H9 (cell line): ENCODE measurements around the gene CYSTM1. TPM values are rescaled to one million over a fixed set of nuclear protein-coding genes. Genes with fewer than 3 reads are reported as not detected.

Source experiments
- DNase-seq: peaks from one replicate; pipeline ENCODE4 v3.0.0-alpha.2; 2017
- H2AFZ ChIP-seq: one replicate; pipeline ENCODE4 v1.6.1; 2013; ENCODE audit warnings: mild to moderate bottlenecking, low read length, control low read depth, moderate library complexity
- H2AK5ac ChIP-seq: 2 replicates; pipeline ENCODE4 v1.6.1; 2013; ENCODE audit warnings: low read length, control low read depth, mixed read lengths; ENCODE audit not compliant: insufficient read length
- H2BK120ac ChIP-seq: one replicate; pipeline ENCODE4 v1.6.1; 2013; ENCODE audit warnings: low read depth, mild to moderate bottlenecking, low read length, control low read depth, inconsistent platforms; ENCODE audit not compliant: poor library complexity, severe bottlenecking
- H2BK12ac ChIP-seq: 2 replicates; pipeline ENCODE4 v1.6.1; 2013; ENCODE audit warnings: low read length, control low read depth, mixed read lengths, low read depth; ENCODE audit not compliant: insufficient read length
- H2BK15ac ChIP-seq: 2 replicates; pipeline ENCODE4 v1.6.1; 2013; ENCODE audit warnings: low read depth, low read length, control low read depth
- H2BK20ac ChIP-seq: one replicate; pipeline ENCODE4 v1.6.1; 2013; ENCODE audit warnings: low read depth, mild to moderate bottlenecking, low read length, control low read depth, inconsistent platforms; ENCODE audit not compliant: poor library complexity, severe bottlenecking
- H2BK5ac ChIP-seq: 2 replicates; pipeline ENCODE4 v1.6.1; 2013; ENCODE audit warnings: low read length, control low read depth, mixed read lengths; ENCODE audit not compliant: insufficient read length
- H3K14ac ChIP-seq: 2 replicates; pipeline ENCODE4 v1.6.1; 2013; ENCODE audit warnings: low read length, control low read depth; ENCODE audit not compliant: insufficient read depth
- H3K18ac ChIP-seq: 2 replicates; pipeline ENCODE4 v1.6.1; 2013; ENCODE audit warnings: low read depth, mild to moderate bottlenecking, mixed read lengths, low read length, control low read depth; ENCODE audit not compliant: insufficient read length
- H3K23ac ChIP-seq: 2 replicates; pipeline ENCODE4 v1.6.1; 2013; ENCODE audit warnings: low read length, control low read depth, mixed read lengths, low read depth; ENCODE audit not compliant: insufficient read length
- H3K23me2 ChIP-seq: 2 replicates; pipeline ENCODE4 v1.6.1; 2013; ENCODE audit warnings: low read depth, mild to moderate bottlenecking, mixed read lengths, low read length, control low read depth; ENCODE audit not compliant: insufficient read length, poor library complexity, severe bottlenecking
- H3K27ac ChIP-seq: 2 replicates; pipeline ENCODE4 v1.5.1; 2013; ENCODE audit warnings: low read length, control low read depth, mixed read lengths, low read depth; ENCODE audit not compliant: insufficient read length
- H3K27me3 ChIP-seq: 2 replicates; pipeline ENCODE4 v1.6.1; 2013; ENCODE audit warnings: low read length, control low read depth, inconsistent platforms; ENCODE audit not compliant: insufficient read depth
- H3K4ac ChIP-seq: 2 replicates; pipeline ENCODE4 v1.6.1; 2013; ENCODE audit warnings: low read depth, mild to moderate bottlenecking, control low read depth, inconsistent platforms, low read length, moderate library complexity
- H3K4me1 ChIP-seq: 2 replicates; pipeline ENCODE4 v1.6.1; 2013; ENCODE audit warnings: low read length, control low read depth, inconsistent platforms; ENCODE audit not compliant: insufficient read depth
- H3K4me2 ChIP-seq: 2 replicates; pipeline ENCODE4 v1.6.1; 2013; ENCODE audit warnings: low read length, control low read depth, mixed read lengths; ENCODE audit not compliant: insufficient read length, insufficient read depth
- H3K56ac ChIP-seq: 2 replicates; pipeline ENCODE4 v1.6.1; 2013; ENCODE audit warnings: low read depth, mild to moderate bottlenecking, mixed read lengths, low read length, control low read depth; ENCODE audit not compliant: insufficient read length
- H3K79me1 ChIP-seq: 2 replicates; pipeline ENCODE4 v1.6.1; 2013; ENCODE audit warnings: low read depth, mild to moderate bottlenecking, moderate library complexity, low read length, control low read depth, inconsistent platforms; ENCODE audit not compliant: insufficient read depth, poor library complexity, severe bottlenecking
- H3K79me2 ChIP-seq: 2 replicates; pipeline ENCODE4 v1.6.1; 2013; ENCODE audit warnings: low read length, control low read depth, inconsistent platforms; ENCODE audit not compliant: insufficient read depth
- H3K9ac ChIP-seq: 2 replicates; pipeline ENCODE4 v1.6.1; 2013; ENCODE audit warnings: low read length, control low read depth, mixed read lengths; ENCODE audit not compliant: insufficient read length; ENCODE audit errors: extremely low read depth
- H3K9me3 ChIP-seq: one replicate; pipeline ENCODE4 v1.6.1; 2013; ENCODE audit warnings: low read depth, low read length, inconsistent platforms; ENCODE audit not compliant: control insufficient read depth
- H3T11ph ChIP-seq: one replicate; pipeline ENCODE4 v1.6.1; 2013; ENCODE audit warnings: mild to moderate bottlenecking, low read length, control low read depth, inconsistent platforms
- H4K20me1 ChIP-seq: one replicate; pipeline ENCODE4 v1.6.1; 2013; ENCODE audit not compliant: control insufficient read depth, insufficient read length, insufficient read depth
- H4K5ac ChIP-seq: 2 replicates; pipeline ENCODE4 v1.6.1; 2013; ENCODE audit warnings: low read depth, mild to moderate bottlenecking, mixed read lengths, low read length, control low read depth; ENCODE audit not compliant: insufficient read length
- H4K8ac ChIP-seq: replicated peaks from 2 replicates; pipeline ENCODE4 v1.6.1; 2013; ENCODE audit warnings: low read length, control low read depth, mixed read lengths, low read depth; ENCODE audit not compliant: insufficient read length
- H4K91ac ChIP-seq: 2 replicates; pipeline ENCODE4 v1.6.1; 2013; ENCODE audit warnings: low read depth, mild to moderate bottlenecking, moderate library complexity, mixed read lengths, low read length, control low read depth; ENCODE audit not compliant: insufficient read length
- H3K27ac Mint-ChIP-seq, 3 experiments: 2 replicates in 2 of 3; 3 replicates in 1 of 3; pipeline ENCODE4 v1.8.0; 2020 to 2021; ENCODE audit warnings: mixed read lengths in 3 of 3, mild to moderate bottlenecking in 1 of 3, moderate library complexity in 1 of 3
- H3K27me3 Mint-ChIP-seq: 2 replicates; pipeline ENCODE4 v1.8.0; 2021; ENCODE audit warnings: low read depth, mild to moderate bottlenecking, moderate library complexity, mixed read lengths
- H3K36me3 Mint-ChIP-seq, 3 experiments: 2 replicates in 2 of 3; 3 replicates in 1 of 3; pipeline ENCODE4 v1.8.0; 2020 to 2021; ENCODE audit warnings: low read depth in 3 of 3, mixed read lengths in 3 of 3; ENCODE audit not compliant: insufficient read depth in 1 of 3
- H3K4me1 Mint-ChIP-seq, 2 experiments: 2 replicates each; pipeline ENCODE4 v1.8.0; 2020; ENCODE audit warnings: mixed read lengths in 2 of 2
- H3K4me3 Mint-ChIP-seq, 2 experiments: 2 replicates in 1 of 2; 3 replicates in 1 of 2; pipeline ENCODE4 v1.8.0; 2020 to 2021; ENCODE audit warnings: mild to moderate bottlenecking in 2 of 2, mixed read lengths in 2 of 2, moderate library complexity in 1 of 2
- H3K9me3 Mint-ChIP-seq, 2 experiments: 2 replicates in 1 of 2; 3 replicates in 1 of 2; pipeline ENCODE4 v1.8.0; 2020; ENCODE audit warnings: mild to moderate bottlenecking in 2 of 2, mixed read lengths in 2 of 2, moderate library complexity in 1 of 2
- WGBS: extraction: QIAGEN DNeasy Blood & Tissue Kit; methylation state at CpG from one replicate; pipeline ENCODE4 v1.1.7; 2013; ENCODE audit warnings: missing lambda C conversion rate, low lambda C conversion rate, mixed read lengths; ENCODE audit not compliant: insufficient read length; ENCODE audit errors: extremely low coverage; 5-methylcytosine and 5-hydroxymethylcytosine counted together
- total RNA-seq: library from RNA; stranded (reverse); gene quantifications from 2 replicates; pipeline ENCODE4 v1.2.1, GENCODE V29; 2021
- TF ChIP-seq, protein P1 (sequence below): fragments of 200-600 bp; sonication (generic); conservative IDR thresholded peaks from 3 replicates; pipeline ENCODE4 v1.8.0; 2021; ENCODE audit warnings: antibody characterized with exemption, mild to moderate bottlenecking

The CYSTM1 gene
- total RNA-seq, 1 experiment from 2014 or later: 20.6 TPM

DNA sequence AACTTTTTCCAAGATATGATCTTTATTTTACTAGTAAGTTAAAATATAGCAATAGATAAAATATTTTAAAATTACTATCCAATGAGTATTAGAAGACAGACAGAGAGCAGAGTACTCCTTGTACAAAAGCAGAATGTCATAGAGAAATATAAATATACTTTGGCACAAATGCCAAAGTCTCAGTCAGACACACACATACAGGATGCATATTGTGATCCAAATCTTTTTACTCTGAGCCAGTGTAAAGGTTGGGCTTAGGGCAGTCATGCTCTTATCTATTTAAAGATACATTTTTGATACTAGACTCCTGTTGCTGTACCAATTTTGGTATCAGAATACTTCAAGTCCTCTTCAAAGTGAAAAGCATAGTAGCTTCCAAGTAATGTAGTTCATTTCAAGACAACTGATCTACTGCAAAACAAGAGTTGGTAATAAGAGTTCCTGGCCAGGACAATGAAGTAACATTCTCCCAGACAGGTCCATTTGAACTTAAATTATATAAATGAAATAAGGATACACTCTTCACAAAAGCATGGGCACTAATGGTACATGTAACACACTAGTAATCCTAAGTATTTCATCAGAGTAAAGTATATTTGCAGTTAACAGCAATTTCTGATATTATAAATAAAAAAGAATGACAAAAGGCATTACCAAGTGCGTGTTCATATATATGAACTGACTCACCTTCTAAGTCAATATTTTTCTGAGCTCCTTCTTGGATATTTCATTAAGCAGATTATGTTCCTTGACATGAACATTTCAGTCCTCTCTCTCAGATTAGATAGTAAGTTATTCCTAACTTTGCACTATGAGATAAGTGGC lies 117.4 kb downstream of the CYSTM1 start:
- Histone ChIP-seq H3K23ac (no peak overlapping the region), H2AK5ac (no peak overlapping the region), H3K4me1 (no peaks in the 10 kb centered on the region), H2BK12ac (no peak overlapping the region), H3K23me2 (no peaks in the 10 kb centered on the region), H3K27ac (no peak overlapping the region), H3K56ac (no peak overlapping the region), H3K27me3 (no peaks in the 10 kb centered on the region), H3K79me1 (no peaks in the 10 kb centered on the region), H2AFZ (no peak overlapping the region), H2BK120ac (no peak overlapping the region), H3K79me2 (peaks cover 5% of the 10 kb centered on the region; the same call in 1 of the 2 replicates), H2BK20ac (no peak overlapping the region), H3K18ac (no peak overlapping the region), H3K4ac (no peak overlapping the region), H2BK15ac (no peak overlapping the region), H3K9me3 (no peaks in the 10 kb centered on the region), H2BK5ac (no peak overlapping the region), H3K14ac (no peak overlapping the region), H4K91ac (no peak overlapping the region), H3K9ac (no peak overlapping the region), H4K20me1 (no peaks in the 10 kb centered on the region), H3K4me2 (no peak overlapping the region), H3T11ph (no peak overlapping the region), H4K8ac (no peak overlapping the region), H4K5ac (no peak overlapping the region)
- Mint-ChIP-seq H3K36me3 (0 out of 7 replicates have a peak, but pooled peaks cover 0 to 2% (median 0%) of the 10 kb centered on the region in 3 experiments), H3K4me1 (peaks cover 0 to 18% of the 10 kb centered on the region in 2 experiments; a peak in 3 of 4 replicates), H3K27me3 (no peaks in the 10 kb centered on the region), H3K4me3 (no peak overlapping the region), H3K27ac (no peak overlapping the region), H3K9me3 (no peaks in the 10 kb centered on the region)
- TF ChIP-seq, protein P1, sequence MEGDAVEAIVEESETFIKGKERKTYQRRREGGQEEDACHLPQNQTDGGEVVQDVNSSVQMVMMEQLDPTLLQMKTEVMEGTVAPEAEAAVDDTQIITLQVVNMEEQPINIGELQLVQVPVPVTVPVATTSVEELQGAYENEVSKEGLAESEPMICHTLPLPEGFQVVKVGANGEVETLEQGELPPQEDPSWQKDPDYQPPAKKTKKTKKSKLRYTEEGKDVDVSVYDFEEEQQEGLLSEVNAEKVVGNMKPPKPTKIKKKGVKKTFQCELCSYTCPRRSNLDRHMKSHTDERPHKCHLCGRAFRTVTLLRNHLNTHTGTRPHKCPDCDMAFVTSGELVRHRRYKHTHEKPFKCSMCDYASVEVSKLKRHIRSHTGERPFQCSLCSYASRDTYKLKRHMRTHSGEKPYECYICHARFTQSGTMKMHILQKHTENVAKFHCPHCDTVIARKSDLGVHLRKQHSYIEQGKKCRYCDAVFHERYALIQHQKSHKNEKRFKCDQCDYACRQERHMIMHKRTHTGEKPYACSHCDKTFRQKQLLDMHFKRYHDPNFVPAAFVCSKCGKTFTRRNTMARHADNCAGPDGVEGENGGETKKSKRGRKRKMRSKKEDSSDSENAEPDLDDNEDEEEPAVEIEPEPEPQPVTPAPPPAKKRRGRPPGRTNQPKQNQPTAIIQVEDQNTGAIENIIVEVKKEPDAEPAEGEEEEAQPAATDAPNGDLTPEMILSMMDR: no peak
- WGBS: no CpG with 5 or more reads among the region's 1 CpG
- DNase-seq: no peak

Other genes with a start within 250 kb of the CYSTM1 start
- gene NRG2, start 131.9 kb upstream of the CYSTM1 start, total RNA-seq: 0.13 TPM in 1 of 2 replicates, not detected in the other
- 3.3 and 3.6 TPM in 2 replicates for gene PURA, start 61.1 kb upstream of the CYSTM1 start, total RNA-seq
- gene IGIP, start 49.3 kb upstream of the CYSTM1 start, total RNA-seq: 0.52 and 0.53 TPM in 2 replicates
- 56.2 and 58.3 TPM in 2 replicates for gene PFDN1, start 127.9 kb downstream of the CYSTM1 start, total RNA-seq
- gene HBEGF, start 171.4 kb downstream of the CYSTM1 start, total RNA-seq: 2.4 and 2.5 TPM in 2 replicates
- gene SLC4A9, start 185.0 kb downstream of the CYSTM1 start, total RNA-seq: 0.07 TPM in 1 of 2 replicates, not detected in the other
- 102 and 105 TPM in 2 replicates for gene ANKHD1, start 226.6 kb downstream of the CYSTM1 start, total RNA-seq